HG03460 (cell line): ENCODE data around the gene DLL4.
"Not testable (repeated sequence)": the region's sequence is repeated elsewhere in the genome, so short reads cannot be mapped to it uniquely, and the experiment has no call there.

Source experiments
- ATAC-seq: cut with Tn5 transposase; IDR thresholded peaks from one replicate; pipeline ENCODE4 v1.9.1; 2021; ENCODE audit not compliant: unreplicated experiment

Gene DLL4

GRCh38 chr15:40957581-40958051, 28.5 kb downstream of the DLL4 start:
- no peak for ATAC-seq

- ATAC-seq, result no peak
These were observed 29.0 kb downstream of the DLL4 start for GRCh38 chr15:40958146-40958545.

GRCh38 chr15:40958723-40959122, 29.6 kb downstream of the DLL4 start:
- ATAC-seq, result no peak

- no peak for ATAC-seq
These were observed 30.4 kb downstream of the DLL4 start for GRCh38 chr15:40959331-40960141.

GRCh38 chr15:40960151-40960885, 31.2 kb downstream of the DLL4 start:
- no peak for ATAC-seq

- ATAC-seq, result no peak
These were observed 31.8 kb downstream of the DLL4 start for GRCh38 chr15:40960925-40961324.

- ATAC-seq, result not testable (repeated sequence)
These were observed 32.6 kb downstream of the DLL4 start for GRCh38 chr15:40961740-40962139.

- ATAC-seq, result not testable (repeated sequence)
These were observed 33.2 kb downstream of the DLL4 start for GRCh38 chr15:40962317-40962716.

- no peak for ATAC-seq
These were observed 34.1 kb downstream of the DLL4 start for GRCh38 chr15:40963201-40963600.

- no peak for ATAC-seq
These were observed 34.9 kb downstream of the DLL4 start for GRCh38 chr15:40964006-40964405.

- no peak for ATAC-seq
These were observed 35.5 kb downstream of the DLL4 start for GRCh38 chr15:40964634-40965033.

GRCh38 chr15:40968290-40969085, 39.3 kb downstream of the DLL4 start:
- no peak for ATAC-seq

- no peak for ATAC-seq
These were observed 40.2 kb downstream of the DLL4 start for GRCh38 chr15:40969363-40969762.

- ATAC-seq, result no peak
These were observed 45.7 kb downstream of the DLL4 start for GRCh38 chr15:40974879-40975278.

GRCh38 chr15:40976819-40977218, 47.7 kb downstream of the DLL4 start:
- no peak for ATAC-seq

- ATAC-seq, result no peak
These were observed 49.0 kb downstream of the DLL4 start for GRCh38 chr15:40978141-40978540.

- ATAC-seq, result no peak
These were observed 49.4 kb downstream of the DLL4 start for GRCh38 chr15:40978562-40978961.

- ATAC-seq, result no peak
These were observed 52.0 kb downstream of the DLL4 start for GRCh38 chr15:40981186-40981585.

GRCh38 chr15:40982855-40983254, 53.7 kb downstream of the DLL4 start:
- no peak for ATAC-seq

- ATAC-seq, result no peak
These were observed 55.3 kb downstream of the DLL4 start for GRCh38 chr15:40984406-40984805.

GRCh38 chr15:40984964-40985363, 55.8 kb downstream of the DLL4 start:
- ATAC-seq, result no peak
